B cell (primary cell): ENCODE data around the gene ATG4D. TPM values are rescaled to one million over a fixed set of nuclear protein-coding genes. Genes with fewer than 3 reads are reported as not detected.

Source experiments
- ATAC-seq: fragments of 200-7000 bp; cut with Tn5 transposase; one replicate; pipeline ENCODE4 v1.10.0; 2021; ENCODE audit warnings: low read depth, mild to moderate bottlenecking, moderate number of reproducible peaks, moderate library complexity
- CTCF ChIA-PET: fragments of 350-600 bp; sonication (Branson Sonifier 250); formaldehyde crosslinking; loops from one replicate; lab custom pipeline; 2021; ENCODE audit warnings: antibody characterized with exemption, inconsistent platforms; lab: Charles Lee
- POLR2A ChIA-PET: fragments of 350-600 bp; sonication (Branson Sonifier 250); formaldehyde crosslinking; loops from one replicate; lab custom pipeline; 2021; ENCODE audit warnings: antibody characterized with exemption; lab: Charles Lee
- DNase-seq: peaks from one replicate; pipeline ENCODE4 v3.0.0; 2013
- H2AFZ ChIP-seq: 2 replicates; pipeline ENCODE4 v1.6.1; 2012; ENCODE audit warnings: mild to moderate bottlenecking, low read depth, low read length; ENCODE audit not compliant: insufficient read depth, poor library complexity, severe bottlenecking
- H3K27ac ChIP-seq, 2 donors: 1 replicate in 1 of 2; 2 replicates in 1 of 2; pipeline ENCODE4 v1.5.1; 2012 to 2013; ENCODE audit warnings: low read length in 2 of 2, mild to moderate bottlenecking in 2 of 2, moderate library complexity in 1 of 2
- H3K27me3 ChIP-seq, 4 experiments: fragments of 200-600 bp in 1 of 4; sonication (generic) in 1 of 4; replicated peaks in 1 of 4; 1 replicate in 2 of 4; 2 replicates in 2 of 4; pipeline versions ENCODE4 v1.6.1 to v1.7.0; 2013 to 2016; ENCODE audit warnings: low read length in 3 of 4, mild to moderate bottlenecking in 2 of 4, mixed read lengths in 1 of 4, moderate library complexity in 1 of 4; ENCODE audit not compliant: insufficient read depth in 4 of 4, control insufficient read depth in 3 of 4; ENCODE audit errors: control extremely low read depth in 1 of 4
- H3K36me3 ChIP-seq, 2 experiments: replicated peaks in 1 of 2; 1 replicate in 1 of 2; 2 replicates in 1 of 2; pipeline versions ENCODE4 v1.6.1 to v1.7.1; 2013; ENCODE audit warnings: low read length in 1 of 2; ENCODE audit not compliant: insufficient read depth in 2 of 2, control insufficient read depth in 1 of 2; ENCODE audit errors: control extremely low read depth in 1 of 2, extremely low read depth in 1 of 2
- H3K4me1 ChIP-seq, 2 donors: fragments of 200-600 bp in 1 of 2; sonication (generic) in 1 of 2; 1 replicate in 1 of 2; 2 replicates in 1 of 2; pipeline versions ENCODE4 v1.5.1 to v1.6.1; 2013 to 2017; ENCODE audit warnings: low read length in 2 of 2; ENCODE audit not compliant: control insufficient read depth in 2 of 2, insufficient read depth in 2 of 2
- H3K4me2 ChIP-seq: replicated peaks from 2 replicates; pipeline ENCODE3; 2012; ENCODE audit warnings: mild to moderate bottlenecking, low read depth, low read length; ENCODE audit not compliant: poor library complexity, severe bottlenecking
- H3K4me3 ChIP-seq, 5 experiments: fragments of 200-600 bp in 1 of 5; sonication (generic) in 1 of 5; 1 replicate in 3 of 5; 2 replicates in 2 of 5; pipeline versions ENCODE4 v1.5.1 to v1.7.0; 2011 to 2016; ENCODE audit warnings: low read length in 4 of 5, mild to moderate bottlenecking in 4 of 5, low read depth in 2 of 5, control low read depth in 1 of 5, moderate library complexity in 1 of 5; ENCODE audit not compliant: insufficient read depth in 1 of 5; ENCODE audit errors: control extremely low read depth in 1 of 5, extremely low read depth in 1 of 5
- H3K79me2 ChIP-seq: fragments of 200-600 bp; sonication (generic); one replicate; pipeline ENCODE4 v1.6.0; 2016; ENCODE audit warnings: low read length; ENCODE audit not compliant: control insufficient read depth, insufficient read depth
- H3K9ac ChIP-seq: fragments of 200-600 bp; sonication (generic); 2 replicates; pipeline ENCODE4 v1.6.1; 2017; ENCODE audit warnings: mild to moderate bottlenecking, low read length, moderate library complexity
- H3K9me3 ChIP-seq, 3 donors: one replicate each; pipeline versions ENCODE4 v1.6.1 to v1.7.1; 2013; ENCODE audit warnings: low read length in 2 of 3; ENCODE audit not compliant: control insufficient read depth in 2 of 3, insufficient read depth in 1 of 3; ENCODE audit errors: control extremely low read depth in 1 of 3
- H4K20me1 ChIP-seq: 2 replicates; pipeline ENCODE4 v1.6.0; 2012; ENCODE audit warnings: mild to moderate bottlenecking, low read length; ENCODE audit not compliant: insufficient read depth, control insufficient read depth, poor library complexity, severe bottlenecking
- H3K27ac Mint-ChIP-seq: one replicate; pipeline ENCODE4 v1.8.0; 2021; ENCODE audit warnings: mixed read lengths
- H3K27me3 Mint-ChIP-seq: one replicate; pipeline ENCODE4 v1.8.0; 2021; ENCODE audit warnings: mixed read lengths
- H3K4me1 Mint-ChIP-seq: one replicate; pipeline ENCODE4 v1.8.0; 2021; ENCODE audit warnings: mixed read lengths
- H3K4me3 Mint-ChIP-seq: one replicate; pipeline ENCODE4 v1.8.0; 2021; ENCODE audit warnings: mixed read lengths
- H3K9me3 Mint-ChIP-seq: one replicate; pipeline ENCODE4 v1.8.0; 2022; ENCODE audit warnings: mixed read lengths; ENCODE audit not compliant: insufficient read depth
- CTCF ChIP-seq: fragments of 200-600 bp; IDR thresholded peaks from one replicate; pipeline ENCODE4 v1.8.0; 2022; ENCODE audit warnings: antibody characterized with exemption, mild to moderate bottlenecking
- EZH2 ChIP-seq: IDR thresholded peaks from 2 replicates; pipeline ENCODE4 v1.6.1; 2012; ENCODE audit warnings: borderline replicate concordance, low read depth, mild to moderate bottlenecking, moderate library complexity, low read length; ENCODE audit not compliant: insufficient read depth, poor library complexity, severe bottlenecking
- WGBS: methylation state at CpG from one replicate; pipeline ENCODE4 v1.1.5; 2013; ENCODE audit warnings: missing lambda C conversion rate; ENCODE audit not compliant: insufficient coverage; 5-methylcytosine and 5-hydroxymethylcytosine counted together
- intact Hi-C: fragments of 100-400 bp; cut with micrococcal nuclease; formaldehyde crosslinking; loops from one replicate; pipeline ENCODE4 v1.10.0; 2022
- polyA minus RNA-seq: library from RNA; depleted of rRNA, polyadenylated mRNA; stranded (reverse); fragments of >200 nt; gene quantifications from 2 replicates; pipeline ENCODE4 v1.2.3, GENCODE V29; 2012
- polyA plus RNA-seq: library from polyadenylated mRNA; depleted of rRNA; stranded (reverse); fragments of >200 nt; gene quantifications from 2 replicates; pipeline ENCODE4 v1.2.3, GENCODE V29; 2012
- total RNA-seq, 2 donors: library from RNA; stranded (reverse); fragments of 120-200 nt in 1 of 2; gene quantifications; 1 replicate in 1 of 2; 2 replicates in 1 of 2; pipeline versions ENCODE4 v1.2.3 to v1.2.4, GENCODE V29; 2013 to 2022

ATG4D gene
- total RNA-seq = 58.8 and 59.2 TPM in 2 replicates
- 21.1 TPM for total RNA-seq (2013)
- polyA plus RNA-seq = 75.5 and 82.7 TPM in 2 replicates
- 27.9 and 34.0 TPM in 2 replicates for polyA minus RNA-seq

- Histone ChIP-seq H3K36me3 (peaks cover 0 to 9% of the 10 kb centered on the region in 2 experiments), H3K9me3 (no peaks in the 10 kb centered on the region), H3K9ac (peak within 1 kb of the TSS; percentile 94), H3K27me3 (peaks cover 0 to 5% (median 0%) of the 10 kb centered on the region in 4 experiments), H3K4me1 (peaks cover 12 to 19% of the 10 kb centered on the region in 2 donors), H3K4me2 (peak within 1 kb of the TSS; percentile 91), H2AFZ (peak within 1 kb of the TSS; percentile 98), H4K20me1 (peaks cover 12% of the 10 kb centered on the region), H3K27ac (peak within 1 kb of the TSS; percentile 34 to 85), H3K79me2 (peaks cover 34% of the 10 kb centered on the region), H3K4me3 (peak within 1 kb of the TSS; percentile 27 to 88 (median 75))
- Mint-ChIP-seq H3K9me3 (no peaks in the 10 kb centered on the region), H3K27ac (peak within 1 kb of the TSS; percentile 87), H3K4me3 (peak within 1 kb of the TSS; percentile 89), H3K27me3 (peaks cover 6% of the 10 kb centered on the region), H3K4me1 (peaks cover 16% of the 10 kb centered on the region)
- no peak for TF ChIP-seq EZH2
- TF ChIP-seq CTCF = no peak
- WGBS = under 1% methylated on average over 78 of the region's 79 CpGs
- ATAC-seq (peak; percentile 82), DNase-seq (peak; percentile 88)
- POLR2A ChIA-PET = interaction anchor here (0.7 to 1.8 kb wide), 6 partner anchors 10 to 115 kb away, joined by 3 to 8 read pairs (median 6); partner anchors contain the start of gene KRI1
- CTCF ChIA-PET = interaction anchor here (0.9 to 5.3 kb wide), 10 partner anchors 10 to 156 kb away, joined by 3 to 73 read pairs (median 6); partner anchors contain the start of gene KRI1
- intact Hi-C loops = loop anchor here (1.0 to 5.0 kb wide), 4 partner anchors 23 to 140 kb away; partner anchors contain the start of genes CDC37 and KRI1
Measured at GRCh38 chr19:10543420-10544241, at the start of gene ATG4D. ATG4D (plus strand) TSS chr19:10543904; CDS start chr19:10544091, 187 bp downstream.

GRCh38 chr19:10497371-10497770 lies 46.3 kb upstream of the ATG4D start:
- Histone ChIP-seq H3K4me3 (no peak overlapping the region), H3K79me2 (peaks cover 37% of the 10 kb centered on the region), H3K27me3 (no peaks in the 10 kb centered on the region), H3K4me2 (no peak overlapping the region), H3K9me3 (no peaks in the 10 kb centered on the region), H3K27ac (no peak overlapping the region), H3K9ac (no peak overlapping the region), H2AFZ (no peak overlapping the region), H3K4me1 (peaks cover 6 to 9% of the 10 kb centered on the region in 2 donors), H3K36me3 (peaks cover 0 to 13% of the 10 kb centered on the region in 2 experiments), H4K20me1 (no peaks in the 10 kb centered on the region)
- no peaks in the 10 kb centered on the region for H3K27me3 Mint-ChIP-seq
- DNase-seq = no peak
- no peaks in the 10 kb centered on the region for H3K9me3 Mint-ChIP-seq
- TF ChIP-seq EZH2 (no peak), CTCF (no peak)
- ChIA-PET CTCF (no interaction called here), POLR2A (interaction anchor here (0.7 kb wide), 1 partner anchor 54 kb away, joined by 4 read pairs; no protein-coding TSS in a partner anchor)
- WGBS = 94% methylated on average over 3 of the region's 4 CpGs
- H3K27ac Mint-ChIP-seq = no peak overlapping the region
- H3K4me1 Mint-ChIP-seq = peaks cover 20% of the 10 kb centered on the region
- intact Hi-C loops = no loop called here
- no peak overlapping the region for H3K4me3 Mint-ChIP-seq
- ATAC-seq = no peak
